K562 (cell line): ENCODE results near the gene ST6GAL1. TPM values are rescaled to one million over a fixed set of nuclear protein-coding genes. Genes with fewer than 3 reads are reported as not detected.

Experiments used
- CBX8 ChIP-seq: fragments of 200-600 bp; sonication (generic); IDR thresholded peaks from 2 replicates; pipeline ENCODE4 v1.6.1; 2012; ENCODE audit warnings: borderline replicate concordance, mixed run types, low read depth, mild to moderate bottlenecking, moderate library complexity, mixed read lengths, low read length, control low read depth, inconsistent platforms; ENCODE audit not compliant: poor library complexity, severe bottlenecking; ENCODE audit errors: extremely low read depth
- DPF2 ChIP-seq: fragments of 450-650 bp; IDR thresholded peaks from 2 replicates; pipeline ENCODE4 v1.6.1; 2016
- E2F4 ChIP-seq: sonication (generic); formaldehyde crosslinking; IDR thresholded peaks from 2 replicates; pipeline ENCODE4 v1.8.0; 2022; ENCODE audit warnings: mild to moderate bottlenecking, low read depth, missing genetic modification reagents
- KAT8 ChIP-seq: fragments of 450-650 bp; IDR thresholded peaks from 2 replicates; pipeline ENCODE4 v1.6.1; 2016; ENCODE audit warnings: low read depth, mild to moderate bottlenecking
- NCOA6 ChIP-seq: fragments of 450-650 bp; IDR thresholded peaks from 2 replicates; pipeline ENCODE4 v1.6.1; 2017; ENCODE audit warnings: mild to moderate bottlenecking
- SAP30 ChIP-seq: fragments of 200-600 bp; sonication (generic); IDR thresholded peaks from 2 replicates; pipeline ENCODE4 v1.6.1; 2012; ENCODE audit warnings: borderline replicate concordance, low read depth, mild to moderate bottlenecking, moderate library complexity, low read length, control low read depth, inconsistent platforms; ENCODE audit not compliant: insufficient read depth, poor library complexity, severe bottlenecking
- TAL1 ChIP-seq: fragments of 450-650 bp; IDR thresholded peaks from 2 replicates; pipeline ENCODE4 v1.6.1; 2016; ENCODE audit warnings: mild to moderate bottlenecking
- ZBTB43 ChIP-seq: sonication (generic); formaldehyde crosslinking; IDR thresholded peaks from 2 replicates; pipeline ENCODE4 v1.8.0; 2023; ENCODE audit warnings: mild to moderate bottlenecking, missing genetic modification reagents
- ZC3H4 ChIP-seq: sonication (generic); formaldehyde crosslinking; IDR thresholded peaks from 2 replicates; pipeline ENCODE4 v1.9.0; 2021; ENCODE audit warnings: missing genetic modification reagents, borderline replicate concordance
- ZHX1 ChIP-seq: fragments of 150-350 bp; conservative IDR thresholded peaks from 2 replicates; pipeline ENCODE4 v1.6.1; 2014; ENCODE audit warnings: low read length
- polyA plus RNA-seq, 8 experiments: library from polyadenylated mRNA; depleted of rRNA in 4 of 8; stranded (reverse) in 5 of 8; unstranded in 3 of 8; fragments of >200 nt; fragmentation: Nextera tagmentation in 2 of 8; fragmentation: Illumina TruSeq in 1 of 8; extraction: Ambion mirVana in 2 of 8; extraction: Trizol in 1 of 8; gene quantifications; 2 replicates each; pipeline versions ENCODE4 v1.2.1 to v1.2.3, GENCODE V29; 2011 to 2014; ENCODE audit warnings: inconsistent platforms in 1 of 8, missing spikeins in 1 of 8
- total RNA-seq, 7 experiments: library from RNA; depleted of rRNA in 6 of 7; stranded (reverse); fragments of >200 nt in 6 of 7; fragmentation: Illumina TruSeq in 2 of 7; extraction: Trizol in 2 of 7; gene quantifications; 2 replicates each; pipeline versions ENCODE4 v1.2.1 to v1.2.3, GENCODE V29; 2011 to 2021; ENCODE audit warnings: low replicate concordance in 1 of 7

Gene ST6GAL1
- total and polyA plus RNA-seq, 9 of the 15 experiments (the other 6 are each of a cell fraction or from before 2014, with no cell fraction given), result 31.9 to 145 (median 71.0) TPM

- no peak for TF ChIP-seq ZHX1
- TF ChIP-seq DPF2, result no peak
- no peak for TF ChIP-seq ZC3H4
- TF ChIP-seq KAT8, result no peak
- no peak for TF ChIP-seq E2F4 (CRISPR knock-in tag)
- no peak for TF ChIP-seq NCOA6
- TF ChIP-seq SAP30, result no peak
- no peak for TF ChIP-seq CBX8
- no peak for TF ChIP-seq TAL1
- TF ChIP-seq ZBTB43 (CRISPR knock-in tag), result no peak
These were observed 44.5 kb downstream of the ST6GAL1 start (continued) for GRCh38 chr3:186974824-186975313.
